T-helper 17 cell (primary cell): ENCODE results near the gene FAP. TPM values are rescaled to one million over a fixed set of nuclear protein-coding genes. Genes with fewer than 3 reads are reported as not detected.

ENCODE experiments used
- ATAC-seq: fragments of 150-1000 bp; cut with Tn5 transposase; 2 replicates; pipeline ENCODE4 v1.10.0; 2021; ENCODE audit warnings: mild to moderate bottlenecking, moderate library complexity
- DNase-seq, 3 donors: peaks; one replicate each; pipeline versions ENCODE4 v3.0.0 to v3.0.0-alpha.2; 2020 to 2021
- H3K9me3 ChIP-seq: one replicate; pipeline ENCODE4 v1.7.0; 2013; ENCODE audit warnings: low read length, mild to moderate bottlenecking; ENCODE audit not compliant: control insufficient read depth, poor library complexity, severe bottlenecking
- H3K27ac Mint-ChIP-seq: one replicate; pipeline ENCODE4 v1.8.0; 2022; ENCODE audit warnings: mild to moderate bottlenecking, moderate library complexity, mixed read lengths
- H3K27me3 Mint-ChIP-seq: one replicate; pipeline ENCODE4 v1.8.0; 2022; ENCODE audit warnings: mixed read lengths
- H3K36me3 Mint-ChIP-seq: one replicate; pipeline ENCODE4 v1.8.0; 2022; ENCODE audit warnings: low read depth, mixed read lengths
- H3K4me1 Mint-ChIP-seq: one replicate; pipeline ENCODE4 v1.8.0; 2022; ENCODE audit warnings: mild to moderate bottlenecking, mixed read lengths
- H3K4me3 Mint-ChIP-seq: one replicate; pipeline ENCODE4 v1.8.0; 2022; ENCODE audit warnings: mild to moderate bottlenecking, moderate library complexity, mixed read lengths
- total RNA-seq, 4 donors: library from RNA in 2 of 4; stranded (reverse) in 2 of 4; gene quantifications; one replicate each; pipeline ENCODE4 v1.2.3 and lab custom pipeline; 2022 to 2026

The FAP gene
- total RNA-seq, 2 donors from 2014 or later: not detected

DNA sequence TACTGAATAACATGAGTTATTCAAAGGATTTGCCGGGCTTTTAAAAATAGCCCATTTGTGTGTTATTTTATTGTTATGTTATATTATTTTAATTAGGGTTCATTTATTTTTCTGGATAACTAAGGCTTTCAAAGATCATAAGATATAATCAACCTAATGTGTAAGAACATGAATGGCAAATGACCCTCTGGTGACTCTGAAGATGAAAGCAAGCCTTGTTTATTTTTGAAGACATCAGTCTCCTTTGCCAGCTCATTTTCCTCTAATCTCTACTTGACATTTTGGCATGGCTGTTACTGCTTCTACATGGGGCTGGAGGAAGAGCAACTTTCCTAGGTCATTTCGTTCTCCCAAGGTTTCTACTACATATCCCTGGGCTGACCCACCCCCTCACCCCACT, 10.6 kb downstream of the FAP start:
- no peak overlapping the region for H3K4me3 Mint-ChIP-seq
- peaks cover 26% of the 10 kb centered on the region for H3K27me3 Mint-ChIP-seq
- no peaks in the 10 kb centered on the region for H3K36me3 Mint-ChIP-seq
- DNase-seq: no peak
- ATAC-seq: no peak
- no peak overlapping the region for H3K27ac Mint-ChIP-seq
- no peaks in the 10 kb centered on the region for H3K9me3 ChIP-seq
- no peaks in the 10 kb centered on the region for H3K4me1 Mint-ChIP-seq

DNA sequence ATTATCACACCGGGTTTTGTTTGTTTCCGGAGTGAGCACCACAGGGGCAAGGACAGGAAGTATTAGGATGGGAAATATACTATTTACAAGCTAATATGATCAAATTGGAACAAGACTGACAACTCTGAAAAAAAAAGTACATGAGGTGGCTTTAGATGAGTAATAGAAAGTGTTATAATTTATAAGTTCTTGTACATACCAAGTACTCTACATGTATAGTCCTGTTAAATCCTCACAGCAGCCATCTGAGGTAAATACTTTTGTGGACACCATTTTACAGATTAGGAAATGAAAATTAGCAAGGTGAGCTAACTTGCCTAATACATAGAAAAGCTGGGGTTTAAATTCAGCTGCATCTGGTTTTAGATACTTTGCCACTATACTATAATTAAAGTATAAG, 11.2 kb downstream of the FAP start:
- Mint-ChIP-seq H3K36me3 (no peaks in the 10 kb centered on the region), H3K4me3 (no peak overlapping the region), H3K4me1 (no peaks in the 10 kb centered on the region), H3K27ac (no peak overlapping the region), H3K27me3 (peaks cover 26% of the 10 kb centered on the region)
- H3K9me3 ChIP-seq: no peaks in the 10 kb centered on the region
- ATAC-seq (no peak), DNase-seq (no peak)

DNA sequence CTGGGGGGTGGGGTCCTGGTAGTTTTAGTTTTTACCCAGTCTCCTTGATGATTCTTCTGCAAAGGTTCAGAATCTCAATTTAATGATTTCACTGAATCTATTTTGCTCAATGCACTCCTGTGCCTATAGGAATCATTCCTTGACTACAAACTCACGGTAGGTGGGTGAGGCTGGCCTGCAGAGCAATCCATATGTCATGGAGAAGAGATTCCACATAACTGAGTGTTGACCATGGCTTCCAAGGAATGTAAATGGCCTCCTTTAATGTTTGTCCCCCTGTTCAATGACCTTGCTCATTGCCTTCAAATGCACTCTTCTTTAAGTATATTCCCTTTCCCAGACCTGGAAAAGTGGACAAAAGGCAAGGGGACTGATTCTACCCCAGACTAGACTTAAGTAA, 12.5 kb downstream of the FAP start:
- Mint-ChIP-seq H3K36me3 (no peaks in the 10 kb centered on the region), H3K4me1 (no peaks in the 10 kb centered on the region), H3K27ac (no peak overlapping the region), H3K4me3 (no peak overlapping the region), H3K27me3 (peaks cover 20% of the 10 kb centered on the region)
- no peaks in the 10 kb centered on the region for H3K9me3 ChIP-seq
- ATAC-seq (no peak), DNase-seq (no peak)

DNA sequence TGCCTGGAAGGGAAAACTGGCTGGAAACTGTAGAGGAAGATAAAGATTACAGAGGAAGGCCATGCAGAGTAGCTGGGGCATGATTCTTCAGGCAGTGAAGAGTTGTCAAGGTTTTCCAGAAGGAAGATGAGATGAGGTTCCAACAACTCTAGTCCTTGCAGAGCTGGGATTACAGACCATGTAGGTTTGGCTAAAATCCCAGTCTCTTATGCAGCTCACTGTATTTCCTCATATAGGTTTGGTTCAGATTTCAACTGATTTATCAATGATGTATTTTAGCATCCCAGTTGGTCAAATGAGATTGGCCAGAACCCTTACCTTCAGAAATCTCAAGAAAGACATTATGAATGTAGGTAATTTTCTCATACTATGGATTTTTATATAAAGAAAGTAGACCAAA, 16.4 kb downstream of the FAP start:
- DNase-seq (no peak), ATAC-seq (no peak)
- H3K27me3 Mint-ChIP-seq: peaks cover 29% of the 10 kb centered on the region
- H3K27ac Mint-ChIP-seq: no peak overlapping the region
- H3K36me3 Mint-ChIP-seq: no peaks in the 10 kb centered on the region
- H3K9me3 ChIP-seq: no peaks in the 10 kb centered on the region
- H3K4me3 Mint-ChIP-seq: no peak overlapping the region
- no peaks in the 10 kb centered on the region for H3K4me1 Mint-ChIP-seq

DNA sequence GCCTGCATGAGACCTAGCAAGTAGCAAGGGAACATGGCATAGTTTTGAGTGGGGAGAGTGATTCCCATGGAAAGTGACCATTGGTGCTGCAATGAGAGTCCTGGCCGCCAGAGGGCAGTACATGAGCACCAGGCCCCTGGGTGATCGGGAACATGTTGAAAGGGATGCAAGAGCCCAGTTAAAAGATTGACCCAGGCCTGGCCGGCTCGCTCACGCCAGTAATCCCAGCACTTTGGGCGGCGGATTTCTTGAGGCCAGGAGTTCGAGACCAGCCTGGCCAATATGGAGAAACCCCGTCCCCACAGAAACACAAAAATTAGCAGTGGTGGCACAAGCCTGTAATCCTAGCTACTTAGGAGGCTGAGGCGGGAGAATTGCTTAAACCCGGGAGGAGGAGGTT, 22.2 kb downstream of the FAP start:
- Mint-ChIP-seq H3K4me3 (no peak overlapping the region), H3K27me3 (peaks cover 40% of the 10 kb centered on the region), H3K4me1 (peaks cover 3% of the 10 kb centered on the region), H3K27ac (no peak overlapping the region), H3K36me3 (no peaks in the 10 kb centered on the region)
- ATAC-seq (peak; percentile 72), DNase-seq (peak; percentile 25 to 41 (median 29))
- no peaks in the 10 kb centered on the region for H3K9me3 ChIP-seq

DNA sequence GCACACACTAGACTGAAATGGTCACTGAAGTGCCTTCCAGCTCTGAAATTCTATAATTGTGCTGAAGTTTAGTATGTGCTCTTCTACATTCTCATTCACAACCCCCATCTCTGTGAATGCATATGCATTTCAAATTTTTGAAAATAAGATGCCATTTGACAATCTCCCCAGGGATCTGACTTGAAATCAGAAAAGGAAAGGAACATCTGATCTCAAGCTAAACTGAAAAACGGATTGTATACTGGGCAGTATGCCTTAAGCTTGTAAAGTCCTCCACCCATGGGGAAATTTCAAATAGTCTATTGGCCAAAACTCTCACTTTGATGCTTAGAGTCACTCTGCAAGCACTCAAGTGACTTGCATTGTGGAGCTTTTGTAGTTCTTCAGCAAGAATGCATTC, 22.9 kb downstream of the FAP start:
- ATAC-seq (no peak), DNase-seq (no peak)
- Mint-ChIP-seq H3K27ac (no peak overlapping the region), H3K36me3 (no peaks in the 10 kb centered on the region), H3K4me1 (peaks cover 3% of the 10 kb centered on the region), H3K27me3 (peaks cover 44% of the 10 kb centered on the region), H3K4me3 (no peak overlapping the region)
- H3K9me3 ChIP-seq: no peaks in the 10 kb centered on the region

DNA sequence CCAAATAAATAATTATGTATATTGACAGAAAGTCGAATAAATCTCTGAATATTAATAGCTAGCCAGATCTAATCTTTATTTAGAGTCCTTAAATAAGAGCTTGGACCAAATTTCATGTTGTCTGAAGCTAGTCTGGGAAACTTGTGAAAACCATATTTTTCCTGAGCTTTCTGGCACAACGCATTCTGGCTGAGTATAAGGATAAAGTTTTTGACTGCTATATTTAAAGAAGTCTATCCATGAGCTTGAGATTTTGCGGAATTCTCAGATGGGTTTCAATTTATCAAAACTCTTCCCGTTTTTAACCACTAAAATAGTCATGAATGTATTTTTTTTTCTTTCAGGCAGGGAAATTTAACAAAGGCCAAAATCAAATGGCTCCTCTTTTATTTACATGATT, 23.8 kb downstream of the FAP start:
- DNase-seq: no peak
- Mint-ChIP-seq H3K27ac (no peak overlapping the region), H3K4me3 (no peak overlapping the region), H3K4me1 (peaks cover 3% of the 10 kb centered on the region), H3K36me3 (no peaks in the 10 kb centered on the region), H3K27me3 (peaks cover 43% of the 10 kb centered on the region)
- no peaks in the 10 kb centered on the region for H3K9me3 ChIP-seq
- ATAC-seq: no peak

DNA sequence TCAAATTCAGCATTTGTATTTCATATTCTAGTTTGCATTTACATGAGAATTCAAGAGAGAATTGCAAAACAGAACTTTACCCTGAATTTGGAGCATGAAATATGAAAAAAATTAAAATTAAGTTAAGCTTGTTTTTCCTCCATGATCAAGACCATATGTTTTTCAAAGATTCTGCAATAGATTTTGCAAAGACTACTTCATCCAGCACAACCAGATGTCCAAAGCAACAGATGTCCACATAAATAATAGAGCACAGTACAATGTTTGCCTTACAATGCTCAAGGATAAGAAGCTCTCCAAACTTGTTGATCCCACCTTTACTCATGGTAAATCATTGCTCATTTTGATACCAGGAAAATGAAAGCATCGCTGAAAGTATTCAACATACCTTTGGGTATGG, 25.6 kb downstream of the FAP start:
- H3K27ac Mint-ChIP-seq: no peak overlapping the region
- peaks cover 3% of the 10 kb centered on the region for H3K4me1 Mint-ChIP-seq
- no peak overlapping the region for H3K4me3 Mint-ChIP-seq
- no peaks in the 10 kb centered on the region for H3K36me3 Mint-ChIP-seq
- H3K9me3 ChIP-seq: no peaks in the 10 kb centered on the region
- ATAC-seq (no peak), DNase-seq (no peak)
- H3K27me3 Mint-ChIP-seq: peaks cover 43% of the 10 kb centered on the region

DNA sequence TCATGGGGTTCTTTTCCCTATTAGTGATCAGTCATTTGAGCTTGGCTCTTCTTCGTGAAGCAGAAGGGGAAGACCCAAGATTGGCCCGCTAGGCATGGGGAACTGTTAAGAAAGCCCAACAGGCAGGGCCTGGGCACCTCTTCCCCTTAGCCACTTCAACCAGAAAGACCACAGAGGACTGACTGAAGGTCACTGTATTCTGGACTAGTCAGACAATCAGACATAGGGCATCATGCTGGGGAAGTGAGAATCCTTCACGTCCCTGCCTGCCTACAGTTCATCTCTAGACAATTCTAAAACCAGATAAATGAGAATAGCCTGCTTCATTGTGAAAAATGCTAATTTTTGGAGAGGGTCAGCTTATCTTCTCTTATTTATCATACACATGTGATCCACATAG, 28.1 kb downstream of the FAP start:
- H3K9me3 ChIP-seq: no peaks in the 10 kb centered on the region
- ATAC-seq (no peak), DNase-seq (no peak)
- Mint-ChIP-seq H3K36me3 (no peaks in the 10 kb centered on the region), H3K27me3 (peaks cover 27% of the 10 kb centered on the region), H3K27ac (no peak overlapping the region), H3K4me1 (no peaks in the 10 kb centered on the region), H3K4me3 (no peak overlapping the region)

DNA sequence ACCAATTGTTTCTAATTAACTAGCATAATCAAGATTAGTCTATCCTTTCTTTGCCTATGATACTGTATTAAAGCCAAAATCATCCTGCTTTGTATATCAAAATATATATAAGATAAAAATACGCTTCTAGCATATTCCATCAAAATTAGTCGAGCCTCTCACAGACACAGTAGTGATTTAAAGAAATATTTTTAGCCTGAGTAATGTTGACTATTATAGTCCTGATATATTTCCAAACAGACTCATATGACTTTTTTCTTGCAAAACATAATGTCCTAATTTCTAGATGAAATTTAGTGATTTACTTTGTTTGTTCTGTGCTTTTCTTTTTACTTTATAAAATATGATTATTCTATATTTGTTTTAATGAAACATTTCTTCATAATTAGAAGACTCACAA, 30.9 kb downstream of the FAP start:
- Mint-ChIP-seq H3K27me3 (peaks cover 20% of the 10 kb centered on the region), H3K27ac (no peak overlapping the region), H3K36me3 (no peaks in the 10 kb centered on the region), H3K4me3 (no peak overlapping the region), H3K4me1 (no peaks in the 10 kb centered on the region)
- ATAC-seq: no peak
- no peak for DNase-seq
- no peaks in the 10 kb centered on the region for H3K9me3 ChIP-seq

DNA sequence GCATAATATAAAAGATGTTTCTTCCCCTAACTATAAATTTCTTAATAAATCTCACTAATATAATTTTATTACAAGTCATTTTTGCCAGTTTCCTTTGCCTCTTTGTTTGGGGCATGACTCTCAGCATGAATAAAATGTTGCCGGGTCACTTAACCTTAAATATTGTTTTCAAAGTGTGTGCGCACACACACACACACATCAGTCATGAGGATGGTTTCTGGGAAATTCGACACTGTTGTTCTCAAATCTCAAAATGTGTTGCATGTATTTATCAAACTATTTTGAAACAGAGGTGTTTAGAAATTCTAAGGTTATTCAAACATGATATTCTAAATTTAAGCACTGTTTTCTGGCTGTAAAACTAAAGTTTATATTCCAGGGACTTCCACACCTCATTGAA, 31.5 kb downstream of the FAP start:
- H3K4me3 Mint-ChIP-seq: no peak overlapping the region
- no peaks in the 10 kb centered on the region for H3K36me3 Mint-ChIP-seq
- DNase-seq (no peak), ATAC-seq (no peak)
- no peaks in the 10 kb centered on the region for H3K9me3 ChIP-seq
- no peaks in the 10 kb centered on the region for H3K4me1 Mint-ChIP-seq
- H3K27me3 Mint-ChIP-seq: peaks cover 13% of the 10 kb centered on the region
- no peak overlapping the region for H3K27ac Mint-ChIP-seq

DNA sequence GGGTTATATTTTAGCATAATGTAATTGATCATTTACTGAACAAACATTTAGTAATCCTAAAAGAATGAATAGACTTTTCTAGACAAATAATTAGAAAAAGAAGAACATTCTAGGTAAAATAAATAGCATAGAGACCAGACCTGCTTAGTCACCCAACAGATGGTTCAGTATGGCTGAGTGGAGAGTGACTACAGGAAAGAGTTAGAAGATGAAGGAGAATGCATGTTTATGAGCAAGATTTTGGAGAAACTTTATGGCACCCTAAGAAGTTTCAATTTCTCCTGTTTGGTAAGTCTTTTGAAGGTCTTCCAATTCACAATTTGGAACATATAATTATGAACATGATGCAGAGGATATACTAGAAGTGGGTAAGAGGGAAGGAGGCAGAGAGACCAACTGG, 32.9 kb downstream of the FAP start:
- DNase-seq (no peak), ATAC-seq (no peak)
- Mint-ChIP-seq H3K27me3 (peaks cover 6% of the 10 kb centered on the region), H3K4me3 (no peak overlapping the region), H3K4me1 (no peaks in the 10 kb centered on the region), H3K27ac (no peak overlapping the region), H3K36me3 (no peaks in the 10 kb centered on the region)
- no peaks in the 10 kb centered on the region for H3K9me3 ChIP-seq

DNA sequence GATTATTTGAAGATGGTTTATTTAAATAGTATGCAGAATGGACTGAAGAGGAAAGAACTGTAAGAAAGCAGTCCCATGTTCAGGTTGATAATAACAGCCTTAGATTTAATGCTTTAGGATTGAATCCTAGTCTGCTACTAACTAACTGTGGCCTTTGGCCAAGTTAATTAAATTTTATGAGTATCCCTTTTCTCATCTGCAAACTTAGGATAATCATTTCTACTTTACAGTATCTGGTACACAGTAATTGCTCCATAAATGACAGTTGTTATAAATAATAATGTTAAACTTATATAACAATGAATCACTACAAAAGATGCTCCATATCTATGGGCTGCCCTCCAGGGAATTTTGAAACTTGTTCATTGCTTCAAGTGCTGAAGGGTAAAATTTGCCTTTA, 41.0 kb downstream of the FAP start:
- H3K9me3 ChIP-seq: no peaks in the 10 kb centered on the region
- Mint-ChIP-seq H3K4me1 (no peaks in the 10 kb centered on the region), H3K36me3 (peaks cover 3% of the 10 kb centered on the region), H3K27me3 (peaks cover 37% of the 10 kb centered on the region), H3K27ac (no peak overlapping the region), H3K4me3 (no peak overlapping the region)
- no peak for DNase-seq
- no peak for ATAC-seq

DNA sequence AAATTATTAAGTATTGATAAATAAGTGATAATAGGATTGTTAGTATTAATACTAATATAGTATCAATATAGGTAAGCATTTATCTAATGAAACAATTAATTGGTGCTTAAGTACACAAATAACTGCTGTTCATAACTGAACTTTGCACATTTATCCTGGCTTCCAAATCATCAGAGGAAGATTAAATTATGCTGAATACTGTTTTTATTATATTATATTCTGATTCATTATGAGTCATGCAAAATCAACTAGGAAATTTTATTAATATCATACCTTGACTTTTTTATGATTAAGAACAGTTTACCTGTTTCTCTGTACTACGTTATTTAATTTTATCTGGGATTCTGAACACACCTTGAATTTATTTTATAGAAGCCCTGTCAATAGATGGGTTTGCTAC, 42.6 kb downstream of the FAP start:
- Mint-ChIP-seq H3K27ac (no peak overlapping the region), H3K27me3 (peaks cover 48% of the 10 kb centered on the region)
- no peaks in the 10 kb centered on the region for H3K9me3 ChIP-seq

DNA sequence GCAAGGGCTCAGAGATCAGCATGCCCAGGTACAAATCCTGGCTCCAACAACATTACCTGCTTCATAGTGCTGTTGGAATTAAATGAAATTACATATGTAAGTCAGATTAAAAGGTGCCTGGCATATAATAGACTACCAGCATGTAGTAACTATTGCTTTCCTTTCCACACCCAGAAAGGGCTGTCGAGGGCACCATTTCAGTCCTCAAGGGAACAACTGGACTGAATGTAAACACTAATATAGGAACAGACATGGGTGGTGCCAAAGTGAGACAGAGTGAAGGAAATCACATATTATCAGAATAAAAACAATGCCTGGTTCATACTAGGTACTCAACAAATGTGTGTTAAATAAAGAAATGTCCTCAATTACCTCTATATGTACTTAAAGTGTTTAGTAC, 43.3 kb downstream of the FAP start:
- ATAC-seq (no peak), DNase-seq (no peak)
- Mint-ChIP-seq H3K27ac (no peak overlapping the region), H3K36me3 (peaks cover 3% of the 10 kb centered on the region), H3K4me1 (no peaks in the 10 kb centered on the region), H3K4me3 (no peak overlapping the region), H3K27me3 (peaks cover 54% of the 10 kb centered on the region)
- H3K9me3 ChIP-seq: no peaks in the 10 kb centered on the region

More for the DNA sequence above, 42.6 kb downstream of the FAP start:
- Mint-ChIP-seq H3K4me1 (no peaks in the 10 kb centered on the region), H3K4me3 (no peak overlapping the region), H3K36me3 (peaks cover 3% of the 10 kb centered on the region)
- ATAC-seq: no peak
- DNase-seq: no peak
